ENCODE data around the gene MALRD1.
A peak's percentile ranks its signal among the peaks of the same experiment; 100 is the strongest.

Gene MALRD1

GRCh38 chr10:19048489-19048888 lies at the start of gene MALRD1:
Gene MALRD1 (plus strand): TSS chr10:19048801. CDS start chr10:19048939, 138 bp downstream.
- Histone ChIP-seq H3K4me3 (ENCODE audit: low read depth in 1 of 2, low read length in 2 of 2) (peak within 1 kb of the TSS; percentile 81 to 82), H3K4me1 (ENCODE audit: control insufficient read depth in 1 of 2, insufficient read depth in 2 of 2, low read length in 2 of 2) (peaks cover 10 to 20% of the 10 kb centered on the region in 2 donors), H3K27ac (ENCODE audit: low read depth, low read length) (no peak within 1 kb of the TSS), H3K9me3 (ENCODE audit: control insufficient read depth in 1 of 2, low read length in 2 of 2) (no peaks in the 10 kb centered on the region), H3K36me3 (ENCODE audit: control insufficient read depth in 1 of 2, insufficient read depth in 2 of 2, low read length in 2 of 2) (no peaks in the 10 kb centered on the region), H3K9ac (ENCODE audit: low read depth in 1 of 2, low read length in 2 of 2) (peak within 1 kb of the TSS; percentile 52 to 63), H3K27me3 (ENCODE audit: control insufficient read depth in 1 of 2, insufficient read depth in 2 of 2, low read length in 2 of 2) (no peaks in the 10 kb centered on the region)

- Histone ChIP-seq H3K4me3 (ENCODE audit: low read depth in 1 of 2, low read length in 2 of 2) (no peak overlapping the region), H3K9ac (ENCODE audit: low read depth in 1 of 2, low read length in 2 of 2) (no peak overlapping the region), H3K27me3 (ENCODE audit: control insufficient read depth in 1 of 2, insufficient read depth in 2 of 2, low read length in 2 of 2) (no peaks in the 10 kb centered on the region), H3K4me1 (ENCODE audit: control insufficient read depth in 1 of 2, insufficient read depth in 2 of 2, low read length in 2 of 2) (no peaks in the 10 kb centered on the region), H3K27ac (ENCODE audit: low read depth, low read length) (no peak overlapping the region), H3K9me3 (ENCODE audit: control insufficient read depth in 1 of 2, low read length in 2 of 2) (no peaks in the 10 kb centered on the region), H3K36me3 (ENCODE audit: control insufficient read depth in 1 of 2, insufficient read depth in 2 of 2, low read length in 2 of 2) (no peaks in the 10 kb centered on the region)
These were observed 45.3 kb upstream of the MALRD1 start for GRCh38 chr10:19003341-19003740.

- H3K9ac ChIP-seq (ENCODE audit: low read depth in 1 of 2, low read length in 2 of 2) = no peak overlapping the region
- no peaks in the 10 kb centered on the region for H3K36me3 ChIP-seq (ENCODE audit: control insufficient read depth in 1 of 2, insufficient read depth in 2 of 2, low read length in 2 of 2)
- H3K27me3 ChIP-seq (ENCODE audit: control insufficient read depth in 1 of 2, insufficient read depth in 2 of 2, low read length in 2 of 2) = no peaks in the 10 kb centered on the region
- no peak overlapping the region for H3K27ac ChIP-seq (ENCODE audit: low read depth, low read length)
- no peaks in the 10 kb centered on the region for H3K4me1 ChIP-seq (ENCODE audit: control insufficient read depth in 1 of 2, insufficient read depth in 2 of 2, low read length in 2 of 2)
- no peak overlapping the region for H3K4me3 ChIP-seq (ENCODE audit: low read depth in 1 of 2, low read length in 2 of 2)
- peaks cover 0 to 3% of the 10 kb centered on the region in 2 donors for H3K9me3 ChIP-seq (ENCODE audit: control insufficient read depth in 1 of 2, low read length in 2 of 2)
These were observed 36.5 kb upstream of the MALRD1 start for GRCh38 chr10:19012111-19012510.

DNA sequence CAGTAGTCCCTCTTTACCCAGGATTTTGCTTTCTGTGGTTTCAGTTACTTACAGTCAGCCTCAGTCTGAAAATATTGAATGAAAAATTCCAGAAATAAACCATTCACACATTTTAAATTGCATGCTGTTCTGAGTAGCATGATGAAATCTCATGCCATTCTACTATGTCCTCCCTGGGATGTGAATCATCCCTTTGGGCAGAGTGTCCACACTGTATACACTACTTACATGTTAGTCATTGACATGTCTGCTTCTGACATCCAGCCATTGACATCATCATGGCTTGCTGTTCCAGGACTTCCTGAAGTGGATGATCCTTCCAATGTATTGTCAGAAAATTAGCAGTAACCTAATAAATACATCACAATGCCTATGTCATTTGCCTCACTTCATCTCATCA lies 34.6 kb upstream of the MALRD1 start:
- no peak overlapping the region for H3K9ac ChIP-seq (ENCODE audit: low read depth in 1 of 2, low read length in 2 of 2)
- H3K9me3 ChIP-seq (ENCODE audit: control insufficient read depth in 1 of 2, low read length in 2 of 2) = peaks cover 0 to 3% of the 10 kb centered on the region in 2 donors
- H3K27me3 ChIP-seq (ENCODE audit: control insufficient read depth in 1 of 2, insufficient read depth in 2 of 2, low read length in 2 of 2) = no peaks in the 10 kb centered on the region
- no peak overlapping the region for H3K4me3 ChIP-seq (ENCODE audit: low read depth in 1 of 2, low read length in 2 of 2)
- H3K36me3 ChIP-seq (ENCODE audit: control insufficient read depth in 1 of 2, insufficient read depth in 2 of 2, low read length in 2 of 2) = no peaks in the 10 kb centered on the region
- H3K4me1 ChIP-seq (ENCODE audit: control insufficient read depth in 1 of 2, insufficient read depth in 2 of 2, low read length in 2 of 2) = no peaks in the 10 kb centered on the region
- H3K27ac ChIP-seq (ENCODE audit: low read depth, low read length) = no peak overlapping the region

- no peak overlapping the region for H3K9ac ChIP-seq (ENCODE audit: low read depth in 1 of 2, low read length in 2 of 2)
- peaks cover 0 to 3% of the 10 kb centered on the region in 2 donors for H3K9me3 ChIP-seq (ENCODE audit: control insufficient read depth in 1 of 2, low read length in 2 of 2)
- H3K36me3 ChIP-seq (ENCODE audit: control insufficient read depth in 1 of 2, insufficient read depth in 2 of 2, low read length in 2 of 2) = no peaks in the 10 kb centered on the region
- H3K27me3 ChIP-seq (ENCODE audit: control insufficient read depth in 1 of 2, insufficient read depth in 2 of 2, low read length in 2 of 2) = no peaks in the 10 kb centered on the region
- no peaks in the 10 kb centered on the region for H3K4me1 ChIP-seq (ENCODE audit: control insufficient read depth in 1 of 2, insufficient read depth in 2 of 2, low read length in 2 of 2)
- no peak overlapping the region for H3K27ac ChIP-seq (ENCODE audit: low read depth, low read length)
- no peak overlapping the region for H3K4me3 ChIP-seq (ENCODE audit: low read depth in 1 of 2, low read length in 2 of 2)
These were observed 34.1 kb upstream of the MALRD1 start for GRCh38 chr10:19014498-19014897.

- H3K4me3 ChIP-seq (ENCODE audit: low read depth in 1 of 2, low read length in 2 of 2) = no peak overlapping the region
- H3K27me3 ChIP-seq (ENCODE audit: control insufficient read depth in 1 of 2, insufficient read depth in 2 of 2, low read length in 2 of 2) = no peaks in the 10 kb centered on the region
- no peak overlapping the region for H3K27ac ChIP-seq (ENCODE audit: low read depth, low read length)
- peaks cover 0 to 2% of the 10 kb centered on the region in 2 donors for H3K9me3 ChIP-seq (ENCODE audit: control insufficient read depth in 1 of 2, low read length in 2 of 2)
- H3K36me3 ChIP-seq (ENCODE audit: control insufficient read depth in 1 of 2, insufficient read depth in 2 of 2, low read length in 2 of 2) = no peaks in the 10 kb centered on the region
- no peaks in the 10 kb centered on the region for H3K4me1 ChIP-seq (ENCODE audit: control insufficient read depth in 1 of 2, insufficient read depth in 2 of 2, low read length in 2 of 2)
- no peak overlapping the region for H3K9ac ChIP-seq (ENCODE audit: low read depth in 1 of 2, low read length in 2 of 2)
These were observed 31.3 kb upstream of the MALRD1 start for GRCh38 chr10:19017116-19017890.

- no peaks in the 10 kb centered on the region for H3K4me1 ChIP-seq (ENCODE audit: control insufficient read depth in 1 of 2, insufficient read depth in 2 of 2, low read length in 2 of 2)
- no peaks in the 10 kb centered on the region for H3K9me3 ChIP-seq (ENCODE audit: control insufficient read depth in 1 of 2, low read length in 2 of 2)
- H3K27ac ChIP-seq (ENCODE audit: low read depth, low read length) = no peak overlapping the region
- no peak overlapping the region for H3K4me3 ChIP-seq (ENCODE audit: low read depth in 1 of 2, low read length in 2 of 2)
- H3K27me3 ChIP-seq (ENCODE audit: control insufficient read depth in 1 of 2, insufficient read depth in 2 of 2, low read length in 2 of 2) = no peaks in the 10 kb centered on the region
- H3K36me3 ChIP-seq (ENCODE audit: control insufficient read depth in 1 of 2, insufficient read depth in 2 of 2, low read length in 2 of 2) = no peaks in the 10 kb centered on the region
- H3K9ac ChIP-seq (ENCODE audit: low read depth in 1 of 2, low read length in 2 of 2) = no peak overlapping the region
These were observed 27.4 kb upstream of the MALRD1 start for GRCh38 chr10:19021162-19021561.

DNA sequence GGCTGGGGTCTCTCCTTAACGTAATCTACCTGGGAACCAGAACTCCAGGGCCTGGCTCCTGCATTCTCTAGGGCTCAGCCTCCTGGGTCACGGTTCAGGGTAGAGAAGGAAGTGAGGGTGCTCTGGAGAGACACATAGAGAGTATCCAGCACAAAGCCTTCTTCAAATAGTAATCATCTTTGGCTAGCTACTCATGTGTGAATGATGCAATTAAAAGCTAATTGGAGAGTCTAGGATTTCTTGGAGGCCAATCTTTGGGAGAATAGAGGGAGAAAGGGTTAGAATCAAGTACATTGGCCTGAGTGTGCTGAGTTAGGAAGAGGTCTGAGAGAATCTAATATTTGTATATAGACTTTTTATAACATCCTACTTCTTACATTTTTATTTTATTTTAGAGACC lies 24.0 kb upstream of the MALRD1 start:
- Histone ChIP-seq H3K4me3 (ENCODE audit: low read depth in 1 of 2, low read length in 2 of 2) (no peak overlapping the region), H3K4me1 (ENCODE audit: control insufficient read depth in 1 of 2, insufficient read depth in 2 of 2, low read length in 2 of 2) (no peaks in the 10 kb centered on the region), H3K36me3 (ENCODE audit: control insufficient read depth in 1 of 2, insufficient read depth in 2 of 2, low read length in 2 of 2) (no peaks in the 10 kb centered on the region), H3K27ac (ENCODE audit: low read depth, low read length) (no peak overlapping the region), H3K9me3 (ENCODE audit: control insufficient read depth in 1 of 2, low read length in 2 of 2) (no peaks in the 10 kb centered on the region), H3K9ac (ENCODE audit: low read depth in 1 of 2, low read length in 2 of 2) (no peak overlapping the region), H3K27me3 (ENCODE audit: control insufficient read depth in 1 of 2, insufficient read depth in 2 of 2, low read length in 2 of 2) (no peaks in the 10 kb centered on the region)

- Histone ChIP-seq H3K27ac (ENCODE audit: low read depth, low read length) (no peak overlapping the region), H3K27me3 (ENCODE audit: control insufficient read depth in 1 of 2, insufficient read depth in 2 of 2, low read length in 2 of 2) (no peaks in the 10 kb centered on the region), H3K9ac (ENCODE audit: low read depth in 1 of 2, low read length in 2 of 2) (no peak overlapping the region), H3K36me3 (ENCODE audit: control insufficient read depth in 1 of 2, insufficient read depth in 2 of 2, low read length in 2 of 2) (no peaks in the 10 kb centered on the region), H3K4me1 (ENCODE audit: control insufficient read depth in 1 of 2, insufficient read depth in 2 of 2, low read length in 2 of 2) (no peaks in the 10 kb centered on the region), H3K4me3 (ENCODE audit: low read depth in 1 of 2, low read length in 2 of 2) (no peak overlapping the region), H3K9me3 (ENCODE audit: control insufficient read depth in 1 of 2, low read length in 2 of 2) (no peaks in the 10 kb centered on the region)
These were observed 16.8 kb upstream of the MALRD1 start for GRCh38 chr10:19031763-19032162.

GRCh38 chr10:19033741-19034140 lies 14.9 kb upstream of the MALRD1 start:
- H3K4me1 ChIP-seq (ENCODE audit: control insufficient read depth in 1 of 2, insufficient read depth in 2 of 2, low read length in 2 of 2) = no peaks in the 10 kb centered on the region
- H3K36me3 ChIP-seq (ENCODE audit: control insufficient read depth in 1 of 2, insufficient read depth in 2 of 2, low read length in 2 of 2) = no peaks in the 10 kb centered on the region
- no peaks in the 10 kb centered on the region for H3K9me3 ChIP-seq (ENCODE audit: control insufficient read depth in 1 of 2, low read length in 2 of 2)
- no peak overlapping the region for H3K27ac ChIP-seq (ENCODE audit: low read depth, low read length)
- no peaks in the 10 kb centered on the region for H3K27me3 ChIP-seq (ENCODE audit: control insufficient read depth in 1 of 2, insufficient read depth in 2 of 2, low read length in 2 of 2)
- no peak overlapping the region for H3K9ac ChIP-seq (ENCODE audit: low read depth in 1 of 2, low read length in 2 of 2)
- H3K4me3 ChIP-seq (ENCODE audit: low read depth in 1 of 2, low read length in 2 of 2) = no peak overlapping the region
